ENCODE results near the gene PGA4. TPM values are rescaled to one million over a fixed set of nuclear protein-coding genes. Genes with fewer than 3 reads are reported as not detected.
A peak's percentile ranks its signal among the peaks of the same experiment; 100 is the strongest.
"Not testable (repeated sequence)": the region's sequence is repeated elsewhere in the genome, so short reads cannot be mapped to it uniquely, and the experiment has no call there.

Gene PGA4
- total RNA-seq, 1 donor from 2014 or later, result 7.0 TPM

DNA sequence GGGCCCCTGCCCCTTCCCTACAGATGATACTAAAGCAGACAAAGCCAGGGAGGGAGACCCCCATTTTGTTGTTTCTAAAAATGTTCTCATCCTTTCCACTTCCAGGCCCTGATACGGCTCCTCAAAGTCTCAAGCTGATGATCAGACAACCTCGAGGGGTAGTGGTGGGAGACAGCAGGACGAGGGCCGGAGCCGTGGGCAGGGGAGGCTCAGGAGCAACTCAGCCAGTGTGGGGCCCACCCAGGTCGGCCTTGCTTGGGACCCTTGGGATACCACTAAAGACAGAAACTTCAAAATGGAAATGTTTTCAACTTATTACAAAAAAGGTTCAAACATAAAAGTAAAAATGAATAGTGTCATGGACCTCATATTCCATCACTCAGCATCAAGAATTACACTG is 45.7 kb upstream of the PGA4 start:
- TF ChIP-seq, protein P1, sequence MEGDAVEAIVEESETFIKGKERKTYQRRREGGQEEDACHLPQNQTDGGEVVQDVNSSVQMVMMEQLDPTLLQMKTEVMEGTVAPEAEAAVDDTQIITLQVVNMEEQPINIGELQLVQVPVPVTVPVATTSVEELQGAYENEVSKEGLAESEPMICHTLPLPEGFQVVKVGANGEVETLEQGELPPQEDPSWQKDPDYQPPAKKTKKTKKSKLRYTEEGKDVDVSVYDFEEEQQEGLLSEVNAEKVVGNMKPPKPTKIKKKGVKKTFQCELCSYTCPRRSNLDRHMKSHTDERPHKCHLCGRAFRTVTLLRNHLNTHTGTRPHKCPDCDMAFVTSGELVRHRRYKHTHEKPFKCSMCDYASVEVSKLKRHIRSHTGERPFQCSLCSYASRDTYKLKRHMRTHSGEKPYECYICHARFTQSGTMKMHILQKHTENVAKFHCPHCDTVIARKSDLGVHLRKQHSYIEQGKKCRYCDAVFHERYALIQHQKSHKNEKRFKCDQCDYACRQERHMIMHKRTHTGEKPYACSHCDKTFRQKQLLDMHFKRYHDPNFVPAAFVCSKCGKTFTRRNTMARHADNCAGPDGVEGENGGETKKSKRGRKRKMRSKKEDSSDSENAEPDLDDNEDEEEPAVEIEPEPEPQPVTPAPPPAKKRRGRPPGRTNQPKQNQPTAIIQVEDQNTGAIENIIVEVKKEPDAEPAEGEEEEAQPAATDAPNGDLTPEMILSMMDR (conservative IDR thresholded peaks at IDR 0.05), result no peak
- no peaks in the 10 kb centered on the region for H3K4me1 Mint-ChIP-seq (ENCODE audit: unreplicated experiment)
- H3K4me3 Mint-ChIP-seq, result no peak overlapping the region
- no peaks in the 10 kb centered on the region for H3K9me3 Mint-ChIP-seq
- no peak for DNase-seq (ENCODE audit: extremely low spot score, unreplicated experiment)
- H3K36me3 Mint-ChIP-seq, result no peaks in the 10 kb centered on the region
- H3K27me3 Mint-ChIP-seq, result peaks cover 7% of the 10 kb centered on the region
- peak overlapping the region; percentile 47 for H3K27ac Mint-ChIP-seq

DNA sequence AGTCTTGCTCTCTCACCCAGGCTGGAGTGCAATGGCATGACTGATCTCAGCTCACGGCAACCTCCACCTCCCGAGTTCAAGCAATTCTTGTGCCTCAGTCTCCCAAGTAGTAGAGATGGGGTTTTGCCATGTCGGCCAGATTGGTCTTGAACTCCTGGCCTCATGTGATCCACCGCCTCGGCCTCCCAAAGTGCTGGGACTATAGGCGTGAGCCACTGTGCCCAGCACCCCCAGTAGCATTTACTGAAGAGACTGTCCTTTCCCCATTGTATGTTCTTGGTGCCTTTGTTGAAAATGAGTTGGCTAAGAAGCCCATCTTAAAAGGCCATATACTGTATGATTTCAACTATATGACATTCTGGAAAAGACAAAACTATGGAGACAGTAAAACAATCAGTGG is 41.9 kb upstream of the PGA4 start:
- not testable (repeated sequence) for H3K4me1 Mint-ChIP-seq (ENCODE audit: unreplicated experiment); H3K27ac Mint-ChIP-seq; H3K36me3 Mint-ChIP-seq; H3K4me3 Mint-ChIP-seq; H3K27me3 Mint-ChIP-seq; DNase-seq (ENCODE audit: extremely low spot score, unreplicated experiment); H3K9me3 Mint-ChIP-seq

DNA sequence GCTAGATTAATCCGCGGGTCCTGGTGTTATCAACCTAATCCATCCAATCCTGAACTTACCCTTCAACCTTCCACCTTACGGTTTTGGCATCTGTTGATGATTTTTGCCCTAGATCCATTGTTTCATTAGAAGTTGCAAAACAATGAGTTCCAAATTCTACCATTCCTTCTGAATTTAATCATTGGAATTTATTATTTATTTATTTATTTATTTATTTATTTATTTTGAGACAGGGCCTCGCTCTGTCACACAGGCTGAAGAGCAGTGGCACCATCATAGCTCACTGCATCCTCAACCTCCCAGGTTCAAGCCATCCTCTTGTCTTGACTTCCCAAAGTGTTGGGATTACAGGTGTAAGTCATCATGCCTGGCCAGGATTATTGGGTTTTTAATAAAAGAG is 40.7 kb upstream of the PGA4 start:
- TF ChIP-seq, protein P1 (conservative IDR thresholded peaks at IDR 0.05), result no peak
- DNase-seq (ENCODE audit: extremely low spot score, unreplicated experiment), result no peak
- no peaks in the 10 kb centered on the region for H3K27me3 Mint-ChIP-seq
- H3K4me1 Mint-ChIP-seq (ENCODE audit: unreplicated experiment), result no peaks in the 10 kb centered on the region
- no peak overlapping the region for H3K27ac Mint-ChIP-seq
- no peaks in the 10 kb centered on the region for H3K36me3 Mint-ChIP-seq
- H3K9me3 Mint-ChIP-seq, result peaks cover 4% of the 10 kb centered on the region
- no peak overlapping the region for H3K4me3 Mint-ChIP-seq

DNA sequence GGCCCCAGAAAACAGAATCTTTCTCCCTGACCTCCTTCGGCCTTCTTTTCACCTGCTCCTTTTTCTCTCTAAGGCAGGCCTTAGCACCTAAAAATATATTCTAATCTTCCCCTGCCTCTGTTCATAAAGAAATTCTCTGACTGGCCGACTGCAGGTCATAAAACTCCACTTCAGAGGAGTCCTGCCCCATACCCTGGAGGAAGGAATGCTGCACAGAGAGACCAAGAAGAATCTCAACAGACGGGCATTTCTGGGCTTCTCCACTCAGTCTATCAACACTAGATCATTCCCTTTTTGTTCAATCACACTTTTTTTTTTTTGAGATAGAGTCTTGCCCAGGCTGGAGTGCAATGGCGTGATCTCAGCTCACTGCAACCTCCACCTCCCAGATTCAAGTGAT is 38.5 kb upstream of the PGA4 start:
- Mint-ChIP-seq H3K36me3 (no peaks in the 10 kb centered on the region), H3K27me3 (no peaks in the 10 kb centered on the region), H3K27ac (peak overlapping the region; percentile 92), H3K4me1 (ENCODE audit: unreplicated experiment) (peaks cover 4% of the 10 kb centered on the region), H3K9me3 (peaks cover 4% of the 10 kb centered on the region), H3K4me3 (no peak overlapping the region)
- no peak for DNase-seq (ENCODE audit: extremely low spot score, unreplicated experiment)
- TF ChIP-seq, protein P1 (conservative IDR thresholded peaks at IDR 0.05), result peak; percentile 40

DNA sequence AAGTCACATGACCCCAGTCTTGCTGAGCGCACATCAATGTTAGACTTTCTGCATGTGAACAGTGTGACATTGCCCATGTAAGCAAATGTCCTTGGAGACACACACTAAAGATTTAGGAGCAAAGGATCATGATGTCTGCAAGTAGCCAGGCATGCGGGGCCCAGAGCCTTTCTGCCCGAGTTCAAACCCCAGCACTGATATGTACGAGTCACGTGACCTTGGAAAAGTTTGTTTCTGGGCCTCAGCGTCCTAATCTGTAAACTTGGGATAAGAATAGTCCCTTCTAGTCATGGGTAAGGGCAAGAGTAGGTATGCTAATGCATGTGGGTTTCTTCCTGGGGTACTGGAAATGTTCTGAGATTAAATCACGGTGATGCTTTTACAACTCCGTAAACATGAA is 35.6 kb upstream of the PGA4 start:
- Mint-ChIP-seq H3K9me3 (peaks cover 4% of the 10 kb centered on the region), H3K27ac (no peak overlapping the region), H3K27me3 (no peaks in the 10 kb centered on the region), H3K36me3 (no peaks in the 10 kb centered on the region), H3K4me1 (ENCODE audit: unreplicated experiment) (peaks cover 4% of the 10 kb centered on the region), H3K4me3 (no peak overlapping the region)
- no peak for DNase-seq (ENCODE audit: extremely low spot score, unreplicated experiment)
- TF ChIP-seq, protein P1 (conservative IDR thresholded peaks at IDR 0.05), result no peak

DNA sequence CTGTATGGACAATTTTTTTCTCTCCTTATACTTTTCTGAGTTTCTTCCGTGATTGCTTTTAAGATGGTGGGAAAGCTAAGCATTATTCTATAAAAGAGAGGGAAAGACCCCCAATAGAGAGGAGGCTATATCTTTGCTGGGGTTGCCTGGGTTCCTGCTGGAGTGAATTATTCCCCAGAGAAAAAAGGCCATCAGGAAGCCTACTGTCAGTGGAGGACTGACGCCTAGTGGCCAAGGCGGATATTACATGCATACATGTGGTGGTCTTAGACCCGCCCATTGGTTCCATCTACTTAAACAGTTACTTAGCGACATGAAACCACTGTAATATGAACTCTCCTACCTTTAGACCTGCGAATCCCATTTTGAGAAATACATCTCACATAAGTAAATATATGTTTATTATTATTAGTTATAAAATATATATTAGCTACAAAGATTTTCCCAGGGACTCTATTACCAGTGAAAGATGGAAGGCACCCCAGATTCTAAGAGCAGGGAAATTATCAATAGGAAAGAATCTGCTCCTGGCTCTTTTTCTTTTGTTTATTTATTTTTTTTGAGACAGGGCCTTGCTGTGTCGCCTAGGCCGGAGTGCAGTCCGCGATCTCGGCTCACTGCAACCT is 34.5 kb upstream of the PGA4 start:
- no peaks in the 10 kb centered on the region for H3K27me3 Mint-ChIP-seq
- peak; percentile 77 for DNase-seq (ENCODE audit: extremely low spot score, unreplicated experiment)
- H3K36me3 Mint-ChIP-seq, result no peaks in the 10 kb centered on the region
- TF ChIP-seq, protein P1 (conservative IDR thresholded peaks at IDR 0.05), result peak; percentile 95
- no peak overlapping the region for H3K4me3 Mint-ChIP-seq
- peaks cover 4% of the 10 kb centered on the region for H3K4me1 Mint-ChIP-seq (ENCODE audit: unreplicated experiment)
- H3K27ac Mint-ChIP-seq, result peak overlapping the region; percentile 35
- peaks cover 4% of the 10 kb centered on the region for H3K9me3 Mint-ChIP-seq

Measured in type B pancreatic cell (in vitro differentiated cells).